DOHH2 (cell line): ENCODE data around the gene TRAF6.

ENCODE experiments used
- H3F3A ChIP-seq: fragments of 200-600 bp; sonication (generic), shearing (Covaris generic); 2 replicates; pipeline ENCODE4 v1.6.0; 2016; ENCODE audit warnings: antibody characterized with exemption, mild to moderate bottlenecking; ENCODE audit not compliant: control insufficient read depth, insufficient read depth
- H3K27ac ChIP-seq: fragments of 200-600 bp; sonication (generic); 2 replicates; pipeline ENCODE4 v1.5.1; 2014; ENCODE audit warnings: low read depth, mild to moderate bottlenecking, low read length, moderate library complexity
- H3K27me3 ChIP-seq: fragments of 200-600 bp; sonication (generic); 2 replicates; pipeline ENCODE4 v1.6.1; 2014; ENCODE audit warnings: mild to moderate bottlenecking, low read length, mixed read lengths; ENCODE audit not compliant: control insufficient read depth
- H3K36me3 ChIP-seq: fragments of 200-600 bp; sonication (generic); 2 replicates; pipeline ENCODE4 v1.6.1; 2014; ENCODE audit warnings: mild to moderate bottlenecking, low read length, moderate library complexity, mixed read lengths; ENCODE audit not compliant: control insufficient read depth
- H3K4me1 ChIP-seq: fragments of 200-600 bp; sonication (generic); 2 replicates; pipeline ENCODE4 v1.6.1; 2014; ENCODE audit warnings: mild to moderate bottlenecking, low read length, mixed read lengths; ENCODE audit not compliant: control insufficient read depth
- H3K4me2 ChIP-seq: fragments of 200-600 bp; sonication (generic); 2 replicates; pipeline ENCODE4 v1.6.0; 2014; ENCODE audit warnings: mild to moderate bottlenecking, low read length, moderate library complexity
- H3K4me3 ChIP-seq: fragments of 200-600 bp; sonication (generic); 2 replicates; pipeline ENCODE4 v1.5.1; 2014; ENCODE audit warnings: mild to moderate bottlenecking, low read length, mixed read lengths
- H3K79me2 ChIP-seq: fragments of 200-600 bp; sonication (generic); 2 replicates; pipeline ENCODE4 v1.6.1; 2014; ENCODE audit warnings: mild to moderate bottlenecking, low read length, mixed read lengths; ENCODE audit not compliant: control insufficient read depth
- H3K9me2 ChIP-seq: fragments of 200-600 bp; sonication (generic); replicated peaks from 2 replicates; pipeline ENCODE4 v1.6.1; 2014; ENCODE audit warnings: mild to moderate bottlenecking, low read length, mixed read lengths; ENCODE audit not compliant: control insufficient read depth
- H3K9me3 ChIP-seq: fragments of 200-600 bp; sonication (generic); 2 replicates; pipeline ENCODE4 v1.6.1; 2014; ENCODE audit warnings: antibody characterized with exemption, low read length, mixed read lengths; ENCODE audit not compliant: control insufficient read depth, insufficient read depth
- H4K20me1 ChIP-seq: fragments of 200-600 bp; sonication (generic); 2 replicates; pipeline ENCODE4 v1.6.0; 2014; ENCODE audit warnings: low read depth, mild to moderate bottlenecking, antibody characterized with exemption, low read length, moderate library complexity; ENCODE audit not compliant: control insufficient read depth, insufficient read depth
- CTCF ChIP-seq: fragments of 200-600 bp; sonication (generic); IDR thresholded peaks from one replicate; pipeline ENCODE4 v1.5.1; 2014; ENCODE audit warnings: antibody characterized with exemption, mild to moderate bottlenecking, low read depth, low read length; ENCODE audit not compliant: poor library complexity, severe bottlenecking
- EZH2phosphoT487 ChIP-seq: fragments of 200-600 bp; sonication (generic); IDR thresholded peaks from 2 replicates; pipeline ENCODE4 v1.6.1; 2017; ENCODE audit warnings: borderline replicate concordance, mild to moderate bottlenecking, antibody characterized with exemption, low read length, moderate library complexity, mixed read lengths

TRAF6 gene

GRCh38 chr11:36453678-36454077 is 56.4 kb downstream of the TRAF6 start:
- Histone ChIP-seq H3K79me2 (no peaks in the 10 kb centered on the region), H3K36me3 (no peaks in the 10 kb centered on the region), H3K9me3 (no peaks in the 10 kb centered on the region), H3F3A (no peaks in the 10 kb centered on the region), H3K27ac (no peak overlapping the region), H4K20me1 (no peaks in the 10 kb centered on the region), H3K4me1 (no peaks in the 10 kb centered on the region), H3K27me3 (no peaks in the 10 kb centered on the region), H3K4me3 (no peak overlapping the region), H3K4me2 (no peak overlapping the region), H3K9me2 (no peaks in the 10 kb centered on the region)
- TF ChIP-seq EZH2phosphoT487: no peak

DNA sequence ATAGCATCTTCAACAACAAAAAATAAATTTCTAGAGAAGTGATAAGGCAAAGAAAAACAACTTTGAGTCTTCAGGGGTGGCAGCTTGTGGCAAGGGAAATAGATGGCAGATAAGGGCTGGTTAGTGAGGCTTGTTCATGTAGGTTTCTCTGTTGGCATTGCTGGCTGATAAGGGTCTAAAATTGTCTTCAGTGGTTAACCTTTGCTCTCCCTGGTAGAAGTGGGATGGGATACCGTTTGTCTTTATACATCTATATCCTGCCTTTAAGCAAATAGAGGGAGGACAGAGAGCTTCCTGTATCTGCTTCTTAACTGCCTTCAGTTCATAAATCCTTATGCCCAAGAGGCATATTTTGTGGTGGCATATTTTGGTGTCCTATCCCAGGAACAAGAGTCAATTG is 57.1 kb downstream of the TRAF6 start:
- H3K4me3 ChIP-seq: no peak overlapping the region
- H3K9me2 ChIP-seq: no peaks in the 10 kb centered on the region
- TF ChIP-seq EZH2phosphoT487 (no peak), CTCF (no peak)
- H3F3A ChIP-seq: no peaks in the 10 kb centered on the region
- no peaks in the 10 kb centered on the region for H3K27me3 ChIP-seq
- H3K4me2 ChIP-seq: no peak overlapping the region
- H3K9me3 ChIP-seq: no peaks in the 10 kb centered on the region
- H3K79me2 ChIP-seq: no peaks in the 10 kb centered on the region
- H3K4me1 ChIP-seq: no peaks in the 10 kb centered on the region
- H4K20me1 ChIP-seq: no peaks in the 10 kb centered on the region
- H3K27ac ChIP-seq: no peak overlapping the region
- H3K36me3 ChIP-seq: no peaks in the 10 kb centered on the region

GRCh38 chr11:36452236-36452940 is 57.7 kb downstream of the TRAF6 start:
- H3K36me3 ChIP-seq: no peaks in the 10 kb centered on the region
- H3K27ac ChIP-seq: no peak overlapping the region
- H3K9me3 ChIP-seq: no peaks in the 10 kb centered on the region
- no peak overlapping the region for H3K4me3 ChIP-seq
- no peaks in the 10 kb centered on the region for H3K27me3 ChIP-seq
- no peak overlapping the region for H3K4me2 ChIP-seq
- H3K4me1 ChIP-seq: no peaks in the 10 kb centered on the region
- H3K9me2 ChIP-seq: no peaks in the 10 kb centered on the region
- H3F3A ChIP-seq: no peaks in the 10 kb centered on the region
- no peaks in the 10 kb centered on the region for H3K79me2 ChIP-seq
- H4K20me1 ChIP-seq: no peaks in the 10 kb centered on the region
- TF ChIP-seq CTCF (no peak), EZH2phosphoT487 (no peak)

- H3K27me3 ChIP-seq: no peaks in the 10 kb centered on the region
- H3K27ac ChIP-seq: no peak overlapping the region
- H3K4me3 ChIP-seq: no peak overlapping the region
- no peaks in the 10 kb centered on the region for H3K4me1 ChIP-seq
- H3F3A ChIP-seq: no peaks in the 10 kb centered on the region
- H3K36me3 ChIP-seq: no peaks in the 10 kb centered on the region
- no peak overlapping the region for H3K4me2 ChIP-seq
- H3K9me2 ChIP-seq: no peaks in the 10 kb centered on the region
- no peaks in the 10 kb centered on the region for H3K9me3 ChIP-seq
- no peaks in the 10 kb centered on the region for H3K79me2 ChIP-seq
- TF ChIP-seq EZH2phosphoT487: no peak
- H4K20me1 ChIP-seq: no peaks in the 10 kb centered on the region
Observed at GRCh38 chr11:36451681-36452080, 58.4 kb downstream of the TRAF6 start.
